Measurements from ENCODE around the gene LRRC25. TPM values are rescaled to one million over a fixed set of nuclear protein-coding genes. Genes with fewer than 3 reads are reported as not detected.

The LRRC25 gene
- total RNA-seq, 1 donor from 2014 or later = not detected

DNA sequence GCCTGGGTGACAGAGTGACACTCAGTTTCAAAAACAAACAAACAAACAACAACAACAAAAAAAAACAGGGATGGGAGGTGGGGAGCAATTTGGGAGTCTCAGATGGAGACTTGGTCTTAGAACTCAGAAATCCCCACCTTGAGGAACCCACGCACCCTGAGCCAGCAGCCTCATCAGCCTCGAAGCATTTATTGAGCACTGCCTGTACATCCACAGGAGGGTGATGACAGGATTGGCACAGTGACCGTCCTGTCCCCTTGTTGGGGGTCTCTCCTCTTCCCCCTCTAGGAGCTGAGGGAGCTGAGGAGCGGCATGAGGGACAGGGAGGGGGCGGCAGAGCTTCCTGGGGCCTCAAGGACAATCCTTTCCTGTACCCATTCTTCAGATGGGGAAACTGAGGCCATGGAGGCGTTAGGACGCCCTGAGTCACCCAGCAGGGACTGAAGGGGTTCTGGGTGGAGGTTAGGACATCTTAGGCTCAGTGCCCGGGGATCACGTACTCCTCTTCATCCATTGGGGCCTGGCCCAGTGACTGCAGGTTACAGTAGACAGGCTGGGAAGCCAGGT, 5.8 kb downstream of the LRRC25 start:
- no peak for DNase-seq (ENCODE audit: low spot score)
- Mint-ChIP-seq H3K36me3 (ENCODE audit: low read depth, unreplicated experiment) (no peaks in the 10 kb centered on the region), H3K4me1 (ENCODE audit: unreplicated experiment) (no peaks in the 10 kb centered on the region), H3K27me3 (ENCODE audit: unreplicated experiment) (peaks cover 7% of the 10 kb centered on the region), H3K27ac (ENCODE audit: unreplicated experiment) (no peak overlapping the region), H3K4me3 (ENCODE audit: unreplicated experiment) (no peak overlapping the region), H3K9me3 (ENCODE audit: unreplicated experiment) (no peaks in the 10 kb centered on the region)
- TF ChIP-seq, protein P1, sequence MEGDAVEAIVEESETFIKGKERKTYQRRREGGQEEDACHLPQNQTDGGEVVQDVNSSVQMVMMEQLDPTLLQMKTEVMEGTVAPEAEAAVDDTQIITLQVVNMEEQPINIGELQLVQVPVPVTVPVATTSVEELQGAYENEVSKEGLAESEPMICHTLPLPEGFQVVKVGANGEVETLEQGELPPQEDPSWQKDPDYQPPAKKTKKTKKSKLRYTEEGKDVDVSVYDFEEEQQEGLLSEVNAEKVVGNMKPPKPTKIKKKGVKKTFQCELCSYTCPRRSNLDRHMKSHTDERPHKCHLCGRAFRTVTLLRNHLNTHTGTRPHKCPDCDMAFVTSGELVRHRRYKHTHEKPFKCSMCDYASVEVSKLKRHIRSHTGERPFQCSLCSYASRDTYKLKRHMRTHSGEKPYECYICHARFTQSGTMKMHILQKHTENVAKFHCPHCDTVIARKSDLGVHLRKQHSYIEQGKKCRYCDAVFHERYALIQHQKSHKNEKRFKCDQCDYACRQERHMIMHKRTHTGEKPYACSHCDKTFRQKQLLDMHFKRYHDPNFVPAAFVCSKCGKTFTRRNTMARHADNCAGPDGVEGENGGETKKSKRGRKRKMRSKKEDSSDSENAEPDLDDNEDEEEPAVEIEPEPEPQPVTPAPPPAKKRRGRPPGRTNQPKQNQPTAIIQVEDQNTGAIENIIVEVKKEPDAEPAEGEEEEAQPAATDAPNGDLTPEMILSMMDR (IDR thresholded peaks at IDR 0.05; ENCODE audit: unreplicated experiment) = no peak

DNA sequence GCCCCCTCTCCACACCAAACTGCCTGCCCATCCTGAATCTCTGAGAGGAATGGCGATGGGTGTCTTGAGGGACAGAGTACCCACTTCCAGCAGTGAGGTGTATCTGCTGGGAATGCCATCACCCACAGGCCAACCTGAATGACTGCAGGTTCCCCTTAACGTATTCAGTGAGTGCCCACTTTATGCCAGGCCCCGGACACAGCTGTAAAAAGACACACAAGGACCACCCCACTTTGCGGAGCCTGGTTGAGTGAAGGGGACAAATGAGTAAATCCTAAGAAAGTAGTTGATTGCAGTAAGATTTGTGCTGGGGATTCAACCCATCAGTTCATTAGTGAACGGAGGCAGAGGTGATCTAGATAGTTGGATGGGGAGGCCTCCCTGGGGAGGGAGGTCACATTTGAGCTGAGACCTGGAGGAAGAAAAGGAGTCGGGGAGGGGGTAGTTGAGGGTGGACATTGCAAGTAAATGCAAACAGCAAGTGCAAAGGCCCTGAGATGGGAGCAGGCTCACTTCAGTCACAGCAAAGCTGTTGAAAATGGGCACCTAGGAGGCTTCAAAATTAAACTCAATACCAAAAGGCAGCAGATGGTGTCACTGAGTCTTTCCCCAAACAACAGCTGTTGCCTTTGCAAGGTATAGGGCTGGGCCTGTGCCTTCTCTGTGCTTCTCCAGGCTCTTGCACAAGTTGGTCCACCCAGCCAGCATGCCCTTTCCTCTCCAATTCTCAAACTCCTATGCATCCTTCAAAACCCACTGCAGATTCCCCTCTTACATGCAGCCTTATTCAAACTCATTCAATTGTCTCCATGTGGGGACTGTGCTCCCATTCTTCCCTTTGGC, 7.1 kb downstream of the LRRC25 start:
- H3K9me3 Mint-ChIP-seq (ENCODE audit: unreplicated experiment) = no peaks in the 10 kb centered on the region
- H3K4me3 Mint-ChIP-seq (ENCODE audit: unreplicated experiment) = no peak overlapping the region
- H3K4me1 Mint-ChIP-seq (ENCODE audit: unreplicated experiment) = peaks cover 6% of the 10 kb centered on the region
- no peak overlapping the region for H3K27ac Mint-ChIP-seq (ENCODE audit: unreplicated experiment)
- H3K27me3 Mint-ChIP-seq (ENCODE audit: unreplicated experiment) = peaks cover 8% of the 10 kb centered on the region
- no peaks in the 10 kb centered on the region for H3K36me3 Mint-ChIP-seq (ENCODE audit: low read depth, unreplicated experiment)
- DNase-seq (ENCODE audit: low spot score) = no peak
- TF ChIP-seq, protein P1 (IDR thresholded peaks at IDR 0.05; ENCODE audit: unreplicated experiment) = no peak

GRCh38 chr19:18389726-18390064, 7.7 kb downstream of the LRRC25 start:
- no peak for DNase-seq (ENCODE audit: low spot score)
- Mint-ChIP-seq H3K27me3 (ENCODE audit: unreplicated experiment) (peaks cover 9% of the 10 kb centered on the region), H3K4me1 (ENCODE audit: unreplicated experiment) (peaks cover 8% of the 10 kb centered on the region), H3K9me3 (ENCODE audit: unreplicated experiment) (no peaks in the 10 kb centered on the region), H3K4me3 (ENCODE audit: unreplicated experiment) (no peak overlapping the region), H3K36me3 (ENCODE audit: low read depth, unreplicated experiment) (no peaks in the 10 kb centered on the region), H3K27ac (ENCODE audit: unreplicated experiment) (no peak overlapping the region)
- TF ChIP-seq, protein P1 (IDR thresholded peaks at IDR 0.05; ENCODE audit: unreplicated experiment) = no peak

DNA sequence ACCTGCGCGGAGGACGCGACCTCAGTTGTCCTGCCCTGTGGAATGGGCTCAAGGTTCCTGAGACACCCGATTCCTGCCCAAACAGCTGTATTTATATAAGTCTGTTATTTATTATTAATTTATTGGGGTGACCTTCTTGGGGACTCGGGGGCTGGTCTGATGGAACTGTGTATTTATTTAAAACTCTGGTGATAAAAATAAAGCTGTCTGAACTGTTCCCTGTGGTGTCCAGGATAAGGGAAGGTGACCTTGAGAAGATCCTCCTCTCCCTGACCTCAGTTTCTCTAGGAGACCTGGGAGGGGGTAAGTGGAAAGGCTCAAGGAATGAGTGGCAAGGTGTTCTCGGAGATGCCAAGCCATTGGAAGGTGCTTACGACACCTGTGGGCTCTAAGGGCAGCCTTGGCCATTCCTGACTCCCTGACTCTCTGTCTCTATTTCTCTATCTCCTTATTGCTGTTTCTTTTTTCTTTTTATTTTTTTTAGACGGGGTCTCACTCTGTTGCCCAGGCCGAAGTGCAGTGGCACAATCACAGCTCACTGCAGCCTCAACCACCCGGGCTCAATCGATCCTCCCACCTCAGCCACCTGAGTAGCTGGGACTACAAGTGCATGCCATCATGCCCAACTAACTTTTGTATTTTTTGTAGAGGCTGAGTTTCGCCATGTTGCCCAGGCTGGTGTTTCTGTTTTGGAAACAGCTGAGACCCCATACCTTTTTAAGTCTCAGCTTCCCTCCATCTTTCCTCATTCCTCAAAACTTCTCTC, 8.3 kb downstream of the LRRC25 start:
- no peak overlapping the region for H3K4me3 Mint-ChIP-seq (ENCODE audit: unreplicated experiment)
- TF ChIP-seq, protein P1 (IDR thresholded peaks at IDR 0.05; ENCODE audit: unreplicated experiment) = no peak
- H3K4me1 Mint-ChIP-seq (ENCODE audit: unreplicated experiment) = peaks cover 8% of the 10 kb centered on the region
- H3K36me3 Mint-ChIP-seq (ENCODE audit: low read depth, unreplicated experiment) = no peaks in the 10 kb centered on the region
- H3K27me3 Mint-ChIP-seq (ENCODE audit: unreplicated experiment) = peaks cover 9% of the 10 kb centered on the region
- DNase-seq (ENCODE audit: low spot score) = no peak
- no peak overlapping the region for H3K27ac Mint-ChIP-seq (ENCODE audit: unreplicated experiment)
- no peaks in the 10 kb centered on the region for H3K9me3 Mint-ChIP-seq (ENCODE audit: unreplicated experiment)
